ENCODE results near the gene F3. TPM values are rescaled to one million over a fixed set of nuclear protein-coding genes. Genes with fewer than 3 reads are reported as not detected.
A peak's percentile ranks its signal among the peaks of the same experiment; 100 is the strongest.

F3 gene
- total RNA-seq = 10 to 100 TPM; 33.3 to 40.0 TPM
- polyA plus RNA-seq = 1 to 10 TPM; 7.8 to 8.3 TPM
- long read RNA-seq, donor 1, transcript F3-202 (5 exons, 1,879 nt) = minor isoform, 8 of 71 reads
- long read RNA-seq, donor 1, transcript F3-201 (6 exons, 2,287 nt) = major isoform, 49 of 71 reads
- long read RNA-seq, donor 1, partial matches to known transcripts = 10 of 71 reads
- long read RNA-seq, donor 1, other reads (novel, unspliced or antisense) = 4 of 71 reads
- long read RNA-seq, donor 2, partial matches to known transcripts = 0 of 9 reads
- long read RNA-seq, donor 2, other reads (novel, unspliced or antisense) = 4 of 9 reads

- WGBS, 2 donors = 1% methylated on average over 57 to 94 of the region's 94 CpGs
- ATAC-seq (ENCODE audit: low FRiP score) = peak; percentile 95
- H3K27ac ChIP-seq (ENCODE audit: low read depth in 1 of 2, low read length in 2 of 2) = peak within 1 kb of the TSS; percentile 36 to 78
- H3K4me1 ChIP-seq (ENCODE audit: control insufficient read depth in 1 of 2, insufficient read depth in 2 of 2, low read length in 2 of 2) = no peaks in the 10 kb centered on the region
- no peaks in the 10 kb centered on the region for H3K27me3 ChIP-seq (ENCODE audit: control insufficient read depth in 1 of 2, insufficient read depth in 2 of 2, low read length in 1 of 2)
- peak within 1 kb of the TSS; percentile 74 to 89 for H3K4me3 ChIP-seq (ENCODE audit: low read length in 2 of 2)
- peaks cover 0 to 2% of the 10 kb centered on the region in 2 donors for H3K36me3 ChIP-seq (ENCODE audit: control insufficient read depth in 1 of 2, insufficient read depth in 2 of 2, low read length in 1 of 2)
- intact Hi-C loops (cut with DNase I) = loop anchor here (2.0 to 5.0 kb wide), 4 partner anchors 37 to 241 kb away; no protein-coding TSS in a partner anchor
- no peaks in the 10 kb centered on the region for H3K9me3 ChIP-seq (ENCODE audit: control insufficient read depth, low read length)
- peak; percentile 95 to 97 for DNase-seq
Measured at GRCh38 chr1:94541246-94542087, at the start of gene F3. TSS of gene F3 (minus strand) at chr1:94541759. CDS start at chr1:94541636, 123 bp downstream.

- Histone ChIP-seq H3K4me3 (ENCODE audit: low read length in 2 of 2) (no peak overlapping the region), H3K4me1 (ENCODE audit: control insufficient read depth in 1 of 2, insufficient read depth in 2 of 2, low read length in 2 of 2) (peaks cover 1 to 5% of the 10 kb centered on the region in 2 donors), H3K36me3 (ENCODE audit: control insufficient read depth in 1 of 2, insufficient read depth in 2 of 2, low read length in 1 of 2) (no peaks in the 10 kb centered on the region), H3K27ac (ENCODE audit: low read depth in 1 of 2, low read length in 2 of 2) (peak overlapping the region in 1 of 2 donors; percentile 32), H3K27me3 (ENCODE audit: control insufficient read depth in 1 of 2, insufficient read depth in 2 of 2, low read length in 1 of 2) (no peaks in the 10 kb centered on the region), H3K9me3 (ENCODE audit: control insufficient read depth, low read length) (no peaks in the 10 kb centered on the region)
- intact Hi-C loops (cut with DNase I) = loop anchor here in 1 of 2 donors (5.0 kb wide), 1 partner anchor 43 kb away; no protein-coding TSS in a partner anchor
- DNase-seq (no peak), ATAC-seq (ENCODE audit: low FRiP score) (peak; percentile 55)
- WGBS, 2 donors = 37 to 40% methylated on average over 7 of the region's 7 CpGs
Measured at GRCh38 chr1:94590203-94591137, 48.9 kb upstream of the F3 start.

- no peak overlapping the region for H3K27ac ChIP-seq (ENCODE audit: low read depth in 1 of 2, low read length in 2 of 2)
- ATAC-seq (ENCODE audit: low FRiP score) (no peak), DNase-seq (no peak)
- no peaks in the 10 kb centered on the region for H3K9me3 ChIP-seq (ENCODE audit: control insufficient read depth, low read length)
- whole genome bisulfite sequencing, 2 donors = 61 to 77% methylated on average over 4 of the region's 4 CpGs
- no peak overlapping the region for H3K4me3 ChIP-seq (ENCODE audit: low read length in 2 of 2)
- no peaks in the 10 kb centered on the region for H3K36me3 ChIP-seq (ENCODE audit: control insufficient read depth in 1 of 2, insufficient read depth in 2 of 2, low read length in 1 of 2)
- intact Hi-C loops (cut with DNase I) = loop anchor here in 1 of 2 donors (5.0 kb wide), 1 partner anchor 42 kb away; no protein-coding TSS in a partner anchor
- peaks cover 1 to 5% of the 10 kb centered on the region in 2 donors for H3K4me1 ChIP-seq (ENCODE audit: control insufficient read depth in 1 of 2, insufficient read depth in 2 of 2, low read length in 2 of 2)
- H3K27me3 ChIP-seq (ENCODE audit: control insufficient read depth in 1 of 2, insufficient read depth in 2 of 2, low read length in 1 of 2) = no peaks in the 10 kb centered on the region
Measured at GRCh38 chr1:94589728-94590127, 48.2 kb upstream of the F3 start.

GRCh38 chr1:94582565-94582964 lies 41.0 kb upstream of the F3 start:
- intact Hi-C loops (cut with DNase I) = no loop called here
- 97% methylated on average over 2 of the region's 2 CpGs for WGBS, 2 donors

GRCh38 chr1:94580367-94581115 lies 39.0 kb upstream of the F3 start:
- no peaks in the 10 kb centered on the region for H3K36me3 ChIP-seq (ENCODE audit: control insufficient read depth in 1 of 2, insufficient read depth in 2 of 2, low read length in 1 of 2)
- H3K27ac ChIP-seq (ENCODE audit: low read depth in 1 of 2, low read length in 2 of 2) = peak overlapping the region in 1 of 2 donors; percentile 7
- no peak overlapping the region for H3K4me3 ChIP-seq (ENCODE audit: low read length in 2 of 2)
- intact Hi-C loops (cut with DNase I) = loop anchor here in 1 of 2 donors (2.0 kb wide), 1 partner anchor 68 kb away; no protein-coding TSS in a partner anchor
- H3K4me1 ChIP-seq (ENCODE audit: control insufficient read depth in 1 of 2, insufficient read depth in 2 of 2, low read length in 2 of 2) = peaks cover 5 to 11% of the 10 kb centered on the region in 2 donors
- ATAC-seq (ENCODE audit: low FRiP score) (peak; percentile 22), DNase-seq (no peak)
- 7 to 14% methylated on average over 10 of the region's 10 CpGs for WGBS, 2 donors
- no peaks in the 10 kb centered on the region for H3K27me3 ChIP-seq (ENCODE audit: control insufficient read depth in 1 of 2, insufficient read depth in 2 of 2, low read length in 1 of 2)
- no peaks in the 10 kb centered on the region for H3K9me3 ChIP-seq (ENCODE audit: control insufficient read depth, low read length)

More at GRCh38 chr1:94582565-94582964, 41.0 kb upstream of the F3 start:
- peaks cover 5 to 11% of the 10 kb centered on the region in 2 donors for H3K4me1 ChIP-seq (ENCODE audit: control insufficient read depth in 1 of 2, insufficient read depth in 2 of 2, low read length in 2 of 2)
- DNase-seq = no peak
- H3K4me3 ChIP-seq (ENCODE audit: low read length in 2 of 2) = no peak overlapping the region
- no peaks in the 10 kb centered on the region for H3K36me3 ChIP-seq (ENCODE audit: control insufficient read depth in 1 of 2, insufficient read depth in 2 of 2, low read length in 1 of 2)
- ATAC-seq (ENCODE audit: low FRiP score) = no peak
- no peaks in the 10 kb centered on the region for H3K27me3 ChIP-seq (ENCODE audit: control insufficient read depth in 1 of 2, insufficient read depth in 2 of 2, low read length in 1 of 2)
- H3K27ac ChIP-seq (ENCODE audit: low read depth in 1 of 2, low read length in 2 of 2) = no peak overlapping the region
- no peaks in the 10 kb centered on the region for H3K9me3 ChIP-seq (ENCODE audit: control insufficient read depth, low read length)

GRCh38 chr1:94579876-94580294 lies 38.3 kb upstream of the F3 start:
- ATAC-seq (ENCODE audit: low FRiP score) (peak; percentile 62), DNase-seq (peak in 1 of 2 donors; percentile 55)
- H3K4me3 ChIP-seq (ENCODE audit: low read length in 2 of 2) = no peak overlapping the region
- peak overlapping the region in 1 of 2 donors; percentile 7 for H3K27ac ChIP-seq (ENCODE audit: low read depth in 1 of 2, low read length in 2 of 2)
- H3K36me3 ChIP-seq (ENCODE audit: control insufficient read depth in 1 of 2, insufficient read depth in 2 of 2, low read length in 1 of 2) = no peaks in the 10 kb centered on the region
- 38 to 41% methylated on average over 2 of the region's 2 CpGs for WGBS, 2 donors
- intact Hi-C loops (cut with DNase I) = loop anchor here (2.0 kb wide), 2 partner anchors 37 to 69 kb away; no protein-coding TSS in a partner anchor
- peaks cover 5 to 11% of the 10 kb centered on the region in 2 donors for H3K4me1 ChIP-seq (ENCODE audit: control insufficient read depth in 1 of 2, insufficient read depth in 2 of 2, low read length in 2 of 2)
- no peaks in the 10 kb centered on the region for H3K9me3 ChIP-seq (ENCODE audit: control insufficient read depth, low read length)
- H3K27me3 ChIP-seq (ENCODE audit: control insufficient read depth in 1 of 2, insufficient read depth in 2 of 2, low read length in 1 of 2) = no peaks in the 10 kb centered on the region

GRCh38 chr1:94578856-94579255 lies 37.3 kb upstream of the F3 start:
- H3K9me3 ChIP-seq (ENCODE audit: control insufficient read depth, low read length) = no peaks in the 10 kb centered on the region
- ATAC-seq (ENCODE audit: low FRiP score) = no peak
- H3K36me3 ChIP-seq (ENCODE audit: control insufficient read depth in 1 of 2, insufficient read depth in 2 of 2, low read length in 1 of 2) = no peaks in the 10 kb centered on the region
- DNase-seq = no peak
- no peak overlapping the region for H3K4me3 ChIP-seq (ENCODE audit: low read length in 2 of 2)
- intact Hi-C loops (cut with DNase I) = loop anchor here in 1 of 2 donors (2.0 kb wide), 1 partner anchor 36 kb away; no protein-coding TSS in a partner anchor
- no peak overlapping the region for H3K27ac ChIP-seq (ENCODE audit: low read depth in 1 of 2, low read length in 2 of 2)
- 87 to 96% methylated on average over 2 of the region's 2 CpGs for WGBS, 2 donors
- H3K4me1 ChIP-seq (ENCODE audit: control insufficient read depth in 1 of 2, insufficient read depth in 2 of 2, low read length in 2 of 2) = peaks cover 5 to 11% of the 10 kb centered on the region in 2 donors
- H3K27me3 ChIP-seq (ENCODE audit: control insufficient read depth in 1 of 2, insufficient read depth in 2 of 2, low read length in 1 of 2) = no peaks in the 10 kb centered on the region

Data from aorta (tissue), 5 donors.